Forelimb muscle (tissue), 1 donor: ENCODE results near the gene RCCD1. TPM values are rescaled to one million over a fixed set of nuclear protein-coding genes. Genes with fewer than 3 reads are reported as not detected.
"Not testable (repeated sequence)": the region's sequence is repeated elsewhere in the genome, so short reads cannot be mapped to it uniquely, and the experiment has no call there.

Source experiments
- DNase-seq: peaks from one replicate; pipeline ENCODE4 v3.0.0-alpha.2; 2013; ENCODE audit warnings: low read depth
- polyA plus RNA-seq: library from polyadenylated mRNA; unstranded; fragments of 120-200 nt; gene quantifications from one replicate; pipeline ENCODE4 v1.2.1, GENCODE V29; 2013; ENCODE audit not compliant: insufficient read length

RCCD1 gene, protein sequence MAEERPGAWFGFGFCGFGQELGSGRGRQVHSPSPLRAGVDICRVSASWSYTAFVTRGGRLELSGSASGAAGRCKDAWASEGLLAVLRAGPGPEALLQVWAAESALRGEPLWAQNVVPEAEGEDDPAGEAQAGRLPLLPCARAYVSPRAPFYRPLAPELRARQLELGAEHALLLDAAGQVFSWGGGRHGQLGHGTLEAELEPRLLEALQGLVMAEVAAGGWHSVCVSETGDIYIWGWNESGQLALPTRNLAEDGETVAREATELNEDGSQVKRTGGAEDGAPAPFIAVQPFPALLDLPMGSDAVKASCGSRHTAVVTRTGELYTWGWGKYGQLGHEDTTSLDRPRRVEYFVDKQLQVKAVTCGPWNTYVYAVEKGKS
- 13.0 TPM for polyA plus RNA-seq

- peak; percentile 92 for DNase-seq
Observed at GRCh38 chr15:90954712-90955623, at the start of gene RCCD1. Gene RCCD1 (plus strand): TSS chr15:90954884. CDS start chr15:90956735, 1,851 bp downstream.

- DNase-seq: no peak
Observed at GRCh38 chr15:90905306-90906180, 49.1 kb upstream of the RCCD1 start.

GRCh38 chr15:90906181-90906849, 48.4 kb upstream of the RCCD1 start:
- DNase-seq: no peak

DNA sequence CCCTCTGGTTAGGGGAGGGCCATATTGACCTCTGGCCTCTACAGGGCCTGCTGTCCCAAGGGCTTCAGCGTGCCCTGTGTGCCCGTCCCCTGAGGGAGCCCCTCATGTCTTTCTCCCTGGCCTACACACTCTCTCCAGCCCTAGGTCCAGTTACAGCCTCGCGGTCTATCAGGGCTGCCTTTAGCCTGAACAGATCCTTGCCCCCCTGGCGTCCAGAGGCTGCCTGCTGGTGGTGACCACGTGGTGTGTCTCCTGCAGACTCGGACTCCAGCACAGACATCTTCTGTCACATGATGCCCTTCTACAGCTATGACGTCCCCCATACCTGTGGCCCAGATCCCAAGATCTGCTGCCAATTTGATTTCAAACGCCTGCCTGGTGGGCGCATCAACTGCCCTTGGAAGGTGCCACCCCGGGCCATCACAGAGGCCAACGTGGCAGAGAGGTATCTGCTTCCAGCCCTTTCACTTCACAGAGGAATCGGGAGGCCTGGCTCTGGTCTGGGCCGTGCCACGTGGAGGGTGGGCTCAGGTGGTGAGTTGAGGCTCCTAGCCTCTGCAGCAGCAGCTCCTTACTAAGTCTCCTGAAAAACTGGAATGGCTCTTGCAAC, 47.5 kb upstream of the RCCD1 start:
- DNase-seq: no peak

GRCh38 chr15:90907838-90908507, 46.7 kb upstream of the RCCD1 start:
- DNase-seq: no peak

GRCh38 chr15:90909449-90909848, 45.2 kb upstream of the RCCD1 start:
- not testable (repeated sequence) for DNase-seq

DNA sequence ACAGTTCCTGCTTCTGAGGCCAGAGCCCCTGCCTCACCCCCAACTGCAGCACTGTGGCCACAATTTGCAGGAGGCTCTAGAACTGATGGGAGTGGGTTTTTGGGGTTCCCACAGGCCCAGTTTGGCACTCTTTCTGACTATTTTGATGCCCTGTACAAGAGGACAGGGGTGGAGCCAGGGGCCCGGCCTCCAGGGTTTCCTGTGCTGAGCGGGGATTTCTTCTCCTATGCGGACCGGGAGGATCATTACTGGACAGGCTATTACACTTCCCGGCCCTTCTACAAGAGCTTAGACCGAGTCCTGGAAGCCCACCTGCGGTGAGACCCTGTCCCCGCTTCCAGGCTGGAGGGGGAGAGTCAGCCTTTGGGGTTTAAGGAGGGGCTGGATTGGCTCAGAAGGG, 44.7 kb upstream of the RCCD1 start:
- DNase-seq: no peak

DNA sequence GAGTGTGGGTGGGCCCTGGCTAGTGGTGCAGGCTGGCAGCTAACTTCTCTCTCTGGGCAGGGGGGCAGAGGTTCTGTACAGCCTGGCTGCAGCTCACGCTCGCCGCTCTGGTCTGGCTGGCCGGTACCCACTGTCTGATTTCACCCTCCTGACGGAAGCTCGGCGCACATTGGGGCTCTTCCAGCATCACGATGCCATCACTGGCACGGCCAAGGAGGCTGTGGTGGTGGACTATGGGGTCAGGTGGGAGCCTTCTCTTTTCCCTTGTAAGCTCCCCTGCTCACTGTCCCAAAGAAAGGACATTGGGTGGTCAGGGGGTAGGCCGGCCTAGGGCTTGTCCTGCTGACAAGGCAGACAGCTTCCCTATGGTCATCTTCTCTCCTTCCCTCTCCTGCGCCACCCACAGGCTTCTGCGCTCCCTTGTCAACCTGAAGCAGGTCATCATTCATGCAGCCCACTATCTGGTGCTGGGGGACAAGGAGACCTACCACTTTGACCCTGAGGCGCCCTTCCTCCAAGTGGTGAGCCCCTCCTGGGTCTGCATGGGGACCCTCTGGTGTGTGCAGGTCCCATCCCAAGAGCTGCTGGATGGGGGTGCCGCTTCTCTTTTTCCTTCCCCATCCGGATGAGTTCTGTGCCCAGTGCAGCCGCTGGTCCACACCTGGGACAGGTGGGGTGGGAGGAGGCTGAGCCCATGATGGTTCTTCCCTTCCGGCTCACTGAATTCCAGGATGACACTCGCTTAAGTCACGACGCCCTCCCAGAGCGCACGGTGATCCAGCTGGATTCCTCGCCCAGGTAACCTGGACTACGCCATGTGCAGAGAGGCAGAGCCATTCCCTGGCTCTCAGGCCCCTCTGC, 44.0 kb upstream of the RCCD1 start:
- no peak for DNase-seq

DNA sequence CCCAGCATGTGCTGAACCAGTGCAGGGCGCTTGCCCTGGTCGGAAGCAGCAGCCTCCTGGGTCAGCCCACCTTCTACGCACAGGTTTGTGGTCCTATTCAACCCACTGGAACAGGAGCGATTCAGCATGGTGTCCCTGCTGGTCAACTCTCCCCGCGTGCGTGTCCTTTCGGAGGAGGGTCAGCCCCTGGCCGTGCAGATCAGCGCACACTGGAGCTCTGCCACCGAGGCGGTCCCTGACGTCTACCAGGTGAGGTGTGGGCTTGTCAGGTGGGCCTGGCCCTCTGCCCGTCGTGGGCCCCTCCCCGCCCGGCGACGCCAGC, 43.4 kb upstream of the RCCD1 start:
- DNase-seq: no peak

DNA sequence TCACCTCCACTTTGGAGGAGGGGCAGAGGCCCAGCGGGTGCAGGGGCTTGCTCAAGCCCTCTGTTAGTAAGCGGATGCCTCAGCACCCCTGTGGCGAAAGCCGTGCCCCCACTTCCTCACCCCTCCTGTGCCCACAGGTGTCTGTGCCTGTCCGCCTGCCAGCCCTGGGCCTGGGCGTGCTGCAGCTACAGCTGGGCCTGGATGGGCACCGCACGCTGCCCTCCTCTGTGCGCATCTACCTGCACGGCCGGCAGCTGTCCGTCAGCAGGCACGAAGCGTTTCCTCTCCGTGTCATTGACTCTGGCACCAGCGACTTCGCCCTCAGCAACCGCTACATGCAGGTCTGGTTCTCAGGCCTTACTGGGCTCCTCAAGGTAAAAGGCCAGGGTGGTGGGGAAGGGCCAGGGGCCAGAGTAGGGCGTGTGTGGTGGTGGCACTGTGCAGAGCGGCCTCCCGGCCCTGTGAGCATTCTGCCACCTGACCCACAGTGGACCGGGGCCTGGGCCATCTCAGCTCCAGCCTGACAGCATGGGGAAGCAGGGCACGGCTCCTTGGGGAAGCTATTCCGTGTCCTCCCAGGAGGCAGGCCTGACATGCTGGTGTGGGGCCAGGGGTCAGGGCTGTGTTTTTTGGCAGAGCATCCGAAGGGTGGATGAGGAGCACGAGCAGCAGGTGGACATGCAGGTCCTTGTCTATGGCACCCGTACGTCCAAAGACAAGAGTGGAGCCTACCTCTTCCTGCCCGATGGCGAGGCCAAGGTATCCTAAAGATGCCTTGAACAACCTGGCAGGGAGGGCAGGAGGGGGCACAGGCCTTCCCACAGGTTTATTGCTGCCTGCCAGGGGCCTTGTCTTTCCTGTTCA, 42.5 kb upstream of the RCCD1 start:
- no peak for DNase-seq

GRCh38 chr15:90912770-90913075, 42.0 kb upstream of the RCCD1 start:
- no peak for DNase-seq

- DNase-seq: no peak
Observed at GRCh38 chr15:90913398-90913944, 41.2 kb upstream of the RCCD1 start.

DNA sequence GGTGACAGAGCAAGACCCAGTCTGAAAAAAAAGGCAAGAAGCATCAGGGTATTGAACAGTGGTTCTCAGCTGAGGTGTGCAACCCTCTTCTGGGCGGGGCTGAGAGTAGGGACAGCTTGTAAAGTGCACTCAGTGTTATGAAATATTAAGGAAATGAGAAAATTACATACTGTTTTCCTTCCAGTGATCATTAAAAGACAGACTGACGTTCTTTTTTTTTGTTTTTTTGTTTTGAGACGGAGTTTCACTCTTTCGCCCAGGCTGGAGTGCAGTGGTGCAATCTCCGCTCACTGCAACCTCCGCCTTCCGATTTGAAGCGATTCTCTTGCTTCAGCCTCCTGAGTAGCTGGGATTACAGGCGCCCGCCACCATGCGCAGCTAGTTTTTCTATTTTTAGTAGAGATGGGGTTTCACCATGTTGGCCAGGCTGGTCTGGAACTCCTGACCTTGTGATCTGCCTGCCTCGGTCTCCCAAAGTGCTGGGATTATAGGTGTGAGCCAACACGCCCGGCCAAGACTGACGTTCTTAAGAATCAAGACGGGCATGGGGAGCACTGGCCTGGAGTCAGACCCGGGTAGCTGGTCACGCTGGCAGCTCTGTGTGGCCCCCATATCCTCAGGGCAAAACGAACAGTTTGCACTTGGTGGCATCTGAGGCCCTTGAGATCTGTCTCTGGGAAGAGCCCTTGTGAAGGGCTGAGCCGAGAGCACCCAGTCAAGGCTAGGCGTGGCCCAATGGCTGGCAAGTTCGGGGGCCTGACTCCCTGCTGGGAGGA, 40.2 kb upstream of the RCCD1 start:
- no peak for DNase-seq

DNA sequence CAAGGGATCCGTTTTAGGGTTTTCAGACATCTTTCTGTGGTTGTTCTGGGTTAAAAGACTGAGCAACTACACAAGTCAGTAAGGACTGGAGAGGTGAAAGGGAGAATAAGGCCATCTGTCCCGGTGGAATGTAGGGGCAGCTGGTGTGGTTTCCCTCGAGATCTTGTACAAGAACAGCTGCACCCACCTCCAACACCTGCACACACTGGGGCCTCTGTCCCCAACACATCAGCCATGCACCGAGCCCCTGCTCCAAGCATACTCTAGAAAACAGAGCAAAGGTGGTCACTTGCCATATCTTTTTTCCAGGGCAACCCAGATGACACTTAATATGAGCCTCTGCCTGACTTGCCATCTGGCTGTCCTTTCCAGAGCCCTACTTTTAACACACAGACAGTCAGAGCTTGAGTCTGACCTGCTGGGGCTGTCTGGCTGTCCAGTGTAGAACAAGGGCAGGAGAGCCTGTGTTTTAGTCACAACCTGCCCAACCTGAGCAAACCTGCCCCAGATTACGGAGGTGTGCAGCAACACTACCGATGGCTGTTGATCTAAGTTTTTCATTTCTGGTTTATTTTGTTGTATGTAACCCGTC, 39.4 kb upstream of the RCCD1 start:
- no peak for DNase-seq

GRCh38 chr15:90915808-90916440, 38.8 kb upstream of the RCCD1 start:
- no peak for DNase-seq

- DNase-seq: no peak
Observed at GRCh38 chr15:90916461-90916860, 38.2 kb upstream of the RCCD1 start.

DNA sequence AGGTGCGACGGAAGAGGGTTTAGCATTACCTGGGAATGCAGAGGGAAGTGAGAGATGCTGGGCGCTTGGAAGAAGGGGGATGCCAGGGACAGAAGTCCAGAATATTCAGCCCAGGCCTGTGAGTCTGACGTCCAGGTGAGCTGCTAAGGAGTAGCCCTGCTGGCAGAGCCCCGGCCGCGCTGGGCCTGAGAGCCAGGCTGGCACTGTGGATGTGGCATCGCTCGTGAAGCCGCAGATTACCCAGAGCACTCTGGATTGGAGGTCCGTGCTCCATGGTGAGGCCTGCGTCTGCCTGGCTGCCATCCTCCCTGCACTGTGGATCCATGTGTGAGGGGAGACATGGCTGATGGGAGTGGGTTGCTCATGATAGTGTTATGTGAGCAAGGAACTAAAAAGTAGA, 37.1 kb upstream of the RCCD1 start:
- DNase-seq: no peak
